Gastrocnemius medialis (tissue), 4 donors: ENCODE results near the gene RNF182.

Experiments
- POLR2A ChIP-seq, 2 donors: fragments of 450-650 bp; IDR thresholded peaks; one replicate each; pipeline ENCODE4 v1.6.1; 2017; ENCODE audit warnings: antibody characterized with exemption in 2 of 2, mild to moderate bottlenecking in 2 of 2, moderate library complexity in 2 of 2
- TF ChIP-seq, protein P1 (sequence below), 5 experiments: fragments of 450-650 bp in 3 of 5; fragments of 200-600 bp in 2 of 5; sonication (generic) in 2 of 5; IDR thresholded peaks in 4 of 5; conservative IDR thresholded peaks in 1 of 5; 1 replicate in 4 of 5; 2 replicates in 1 of 5; pipeline ENCODE4 v1.5.1; 2016 to 2019; ENCODE audit warnings: antibody characterized with exemption in 5 of 5, mild to moderate bottlenecking in 3 of 5, moderate library complexity in 3 of 5

DNA sequence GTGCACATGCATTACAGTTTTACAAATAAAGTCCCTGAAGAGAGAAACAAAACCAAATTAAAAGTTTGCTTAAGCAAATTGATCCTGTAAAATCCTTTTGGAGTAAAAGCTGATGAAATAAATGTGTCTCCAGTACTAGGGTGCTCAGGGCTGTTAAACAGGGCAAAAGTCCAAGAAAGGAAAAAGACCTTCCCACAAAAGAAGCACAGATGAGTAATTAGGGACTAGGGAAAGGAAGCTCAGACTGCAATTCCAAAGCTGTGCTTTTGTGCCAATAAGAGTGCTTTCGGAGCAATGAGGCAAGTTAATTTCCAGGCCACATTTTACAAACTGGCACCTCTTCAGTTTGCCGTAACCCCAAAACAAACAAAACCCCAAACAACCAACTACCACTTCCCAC, 10.4 kb upstream of the RNF182 start:
- TF ChIP-seq, protein P1, sequence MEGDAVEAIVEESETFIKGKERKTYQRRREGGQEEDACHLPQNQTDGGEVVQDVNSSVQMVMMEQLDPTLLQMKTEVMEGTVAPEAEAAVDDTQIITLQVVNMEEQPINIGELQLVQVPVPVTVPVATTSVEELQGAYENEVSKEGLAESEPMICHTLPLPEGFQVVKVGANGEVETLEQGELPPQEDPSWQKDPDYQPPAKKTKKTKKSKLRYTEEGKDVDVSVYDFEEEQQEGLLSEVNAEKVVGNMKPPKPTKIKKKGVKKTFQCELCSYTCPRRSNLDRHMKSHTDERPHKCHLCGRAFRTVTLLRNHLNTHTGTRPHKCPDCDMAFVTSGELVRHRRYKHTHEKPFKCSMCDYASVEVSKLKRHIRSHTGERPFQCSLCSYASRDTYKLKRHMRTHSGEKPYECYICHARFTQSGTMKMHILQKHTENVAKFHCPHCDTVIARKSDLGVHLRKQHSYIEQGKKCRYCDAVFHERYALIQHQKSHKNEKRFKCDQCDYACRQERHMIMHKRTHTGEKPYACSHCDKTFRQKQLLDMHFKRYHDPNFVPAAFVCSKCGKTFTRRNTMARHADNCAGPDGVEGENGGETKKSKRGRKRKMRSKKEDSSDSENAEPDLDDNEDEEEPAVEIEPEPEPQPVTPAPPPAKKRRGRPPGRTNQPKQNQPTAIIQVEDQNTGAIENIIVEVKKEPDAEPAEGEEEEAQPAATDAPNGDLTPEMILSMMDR (IDR thresholded peaks at IDR 0.05 in 4 of 5, conservative IDR thresholded peaks at IDR 0.05 in 1 of 5), result no peak
- no peak for TF ChIP-seq POLR2A (IDR thresholded peaks at IDR 0.05)
